WTC11 (cell line): Measurements from ENCODE around the gene CCDC137. TPM values are rescaled to one million over a fixed set of nuclear protein-coding genes. Genes with fewer than 3 reads are reported as not detected.

Experiments
- ATAC-seq: fragments of 200-7000 bp; cut with Tn5 transposase; 2 replicates; pipeline ENCODE4 v1.10.0; 2021; ENCODE audit warnings: mild to moderate bottlenecking, moderate library complexity
- CTCF ChIA-PET: fragments of 300-600 bp; sonication (Branson Sonifier 250); formaldehyde crosslinking; loops from one replicate; lab custom pipeline; 2021; ENCODE audit warnings: antibody characterized with exemption; lab: Charles Lee
- POLR2A ChIA-PET: fragments of 350-600 bp; sonication (Branson Sonifier 250); formaldehyde crosslinking; loops from one replicate; lab custom pipeline; 2021; ENCODE audit warnings: antibody characterized with exemption; lab: Charles Lee
- DNase-seq: peaks from one replicate; pipeline ENCODE4 v3.0.0; 2021; ENCODE audit warnings: low spot score
- H3K27ac Mint-ChIP-seq: 2 replicates; pipeline ENCODE4 v1.8.0; 2021; ENCODE audit warnings: mixed read lengths
- H3K27me3 Mint-ChIP-seq: 2 replicates; pipeline ENCODE4 v1.8.0; 2021; ENCODE audit warnings: low read depth, mild to moderate bottlenecking, moderate library complexity, mixed read lengths
- H3K36me3 Mint-ChIP-seq: 2 replicates; pipeline ENCODE4 v1.8.0; 2021; ENCODE audit warnings: mixed read lengths
- H3K4me1 Mint-ChIP-seq: 2 replicates; pipeline ENCODE4 v1.8.0; 2022; ENCODE audit warnings: mixed read lengths
- H3K4me3 Mint-ChIP-seq: 2 replicates; pipeline ENCODE4 v1.8.0; 2021; ENCODE audit warnings: mild to moderate bottlenecking, moderate library complexity, mixed read lengths
- H3K9me3 Mint-ChIP-seq: 2 replicates; pipeline ENCODE4 v1.8.0; 2021; ENCODE audit warnings: mixed read lengths
- CREM ChIP-seq: sonication (generic); formaldehyde crosslinking; IDR thresholded peaks from 2 replicates; pipeline ENCODE4 v1.8.1; 2022; ENCODE audit warnings: mild to moderate bottlenecking, missing genetic modification reagents, moderate library complexity
- CTCF ChIP-seq: fragments of 200-600 bp; IDR thresholded peaks from 2 replicates; pipeline ENCODE4 v1.8.0; 2022; ENCODE audit warnings: antibody characterized with exemption
- E2F4 ChIP-seq: sonication (generic); formaldehyde crosslinking; IDR thresholded peaks from 2 replicates; pipeline ENCODE4 v1.8.1; 2022; ENCODE audit warnings: low read depth, mild to moderate bottlenecking, moderate library complexity, missing genetic modification reagents, borderline replicate concordance
- ERG ChIP-seq: fragments of 250-450 bp; sonication (Bioruptor Pico); IDR thresholded peaks from 2 replicates; pipeline ENCODE4 v1.8.0; 2021; ENCODE audit warnings: mild to moderate bottlenecking
- GTF2I ChIP-seq: fragments of 250-450 bp; sonication (Bioruptor Pico); conservative IDR thresholded peaks from 2 replicates; pipeline ENCODE4 v1.4.0; 2021; ENCODE audit warnings: mild to moderate bottlenecking
- MXD4 ChIP-seq: fragments of 250-450 bp; sonication (Bioruptor Pico); IDR thresholded peaks from 2 replicates; pipeline ENCODE4 v1.8.0; 2021; ENCODE audit warnings: mild to moderate bottlenecking, moderate library complexity, borderline replicate concordance
- NFE2L1 ChIP-seq: sonication (generic); formaldehyde crosslinking; IDR thresholded peaks from 2 replicates; pipeline ENCODE4 v1.8.1; 2023; ENCODE audit warnings: missing genetic modification reagents
- NR1H2 ChIP-seq: sonication (generic); formaldehyde crosslinking; IDR thresholded peaks from 2 replicates; pipeline ENCODE4 v1.9.0; 2021; ENCODE audit warnings: mild to moderate bottlenecking, moderate library complexity, missing genetic modification reagents
- PRDM15 ChIP-seq: sonication (generic); formaldehyde crosslinking; IDR thresholded peaks from 2 replicates; pipeline ENCODE4 v1.8.0; 2022; ENCODE audit warnings: missing genetic modification reagents
- STAT6 ChIP-seq: sonication (generic); formaldehyde crosslinking; conservative IDR thresholded peaks from 2 replicates; pipeline ENCODE4 v1.8.1; 2023; ENCODE audit warnings: mild to moderate bottlenecking, low read depth, missing genetic modification reagents, moderate library complexity
- TEAD1 ChIP-seq: sonication (generic); formaldehyde crosslinking; IDR thresholded peaks from 2 replicates; pipeline ENCODE4 v1.8.0; 2022; ENCODE audit warnings: mild to moderate bottlenecking, missing genetic modification reagents
- ZNF232 ChIP-seq: sonication (generic); formaldehyde crosslinking; IDR thresholded peaks from 2 replicates; pipeline ENCODE4 v1.8.0; 2022; ENCODE audit warnings: mild to moderate bottlenecking, missing genetic modification reagents
- ZNF396 ChIP-seq: fragments of 250-450 bp; sonication (Bioruptor Pico); IDR thresholded peaks from 2 replicates; pipeline ENCODE4 v1.8.0; 2021; ENCODE audit warnings: mild to moderate bottlenecking, moderate library complexity, borderline replicate concordance
- ZNF416 ChIP-seq: fragments of 250-450 bp; sonication (Bioruptor Pico); IDR thresholded peaks from 2 replicates; pipeline ENCODE4 v1.9.0; 2021; ENCODE audit warnings: mild to moderate bottlenecking, inconsistent platforms
- ZNF423 ChIP-seq: fragments of 250-450 bp; sonication (Bioruptor Pico); IDR thresholded peaks from 2 replicates; pipeline ENCODE4 v2.1.2; 2022; ENCODE audit warnings: mild to moderate bottlenecking, moderate library complexity
- ZNF671 ChIP-seq: fragments of 250-450 bp; sonication (Bioruptor Pico); IDR thresholded peaks from 2 replicates; pipeline ENCODE4 v1.8.0; 2021; ENCODE audit warnings: mild to moderate bottlenecking
- total RNA-seq: library from RNA; stranded (reverse); gene quantifications from 3 replicates; pipeline ENCODE4 v1.2.3, GENCODE V29; 2021

The CCDC137 gene
- total RNA-seq, 1 experiment from 2014 or later = 36.8 TPM

GRCh38 chr17:81680150-81680549, 13.6 kb downstream of the CCDC137 start (continued):
- TF ChIP-seq ERG (CRISPR knock-in tag) (no peak), ZNF416 (CRISPR knock-in tag) (no peak), NFE2L1 (CRISPR knock-in tag) (no peak), STAT6 (no peak), PRDM15 (no peak)

- Mint-ChIP-seq H3K27ac (no peak overlapping the region), H3K9me3 (no peaks in the 10 kb centered on the region), H3K4me3 (no peak overlapping the region), H3K4me1 (peaks cover 12% of the 10 kb centered on the region), H3K36me3 (peaks cover 14% of the 10 kb centered on the region), H3K27me3 (no peaks in the 10 kb centered on the region; the same call in 1 of the 2 replicates)
- no peak for DNase-seq
- no peak for TF ChIP-seq TEAD1
- no peak for TF ChIP-seq GTF2I (CRISPR knock-in tag)
- TF ChIP-seq ZNF232 = no peak
- no peak for TF ChIP-seq NR1H2
- TF ChIP-seq CTCF = no peak
- TF ChIP-seq CREM = no peak
- no peak for TF ChIP-seq ZNF671
- no peak for TF ChIP-seq MXD4 (CRISPR knock-in tag)
- TF ChIP-seq ZNF396 (CRISPR knock-in tag) = no peak
- TF ChIP-seq E2F4 (CRISPR knock-in tag) = no peak
- TF ChIP-seq ZNF423 (CRISPR knock-in tag) = no peak
- no peak for ATAC-seq
- CTCF ChIA-PET = no interaction called here
- POLR2A ChIA-PET = no interaction called here
These were observed 15.1 kb downstream of the CCDC137 start for GRCh38 chr17:81681672-81682071.
